Measurements from ENCODE around the gene ESR1. TPM values are rescaled to one million over a fixed set of nuclear protein-coding genes. Genes with fewer than 3 reads are reported as not detected.

Gene ESR1
- total RNA-seq, 6 experiments from 2014 or later, result 1.6 to 59.9 (median 18.6) TPM

GRCh38 chr6:151803743-151804142 is 3.7 kb upstream of the ESR1 start:
- DNase-seq (peak in 1 of 3 donors; percentile 28), ATAC-seq (peak in 2 of 4 donors; percentile 44 to 82)
- Histone ChIP-seq H3K4me1 (peaks cover 0 to 16% (median 2%) of the 10 kb centered on the region in 4 donors), H3K36me3 (no peaks in the 10 kb centered on the region), H3K9me3 (no peaks in the 10 kb centered on the region), H3K27ac (no peak overlapping the region), H3K27me3 (no peaks in the 10 kb centered on the region), H3K4me3 (no peak overlapping the region)
- WGBS (ENCODE audit: insufficient coverage, low coverage, low lambda C conversion rate, missing lambda C conversion rate), result 63% methylated on average over 8 of the region's 9 CpGs
- TF ChIP-seq CTCF (IDR thresholded peaks at IDR 0.05), result no peak
- no peak for TF ChIP-seq POLR2A (IDR thresholded peaks at IDR 0.05)
- intact Hi-C loops (cut with DNase I), result no loop called here

- intact Hi-C loops (cut with DNase I), result no loop called here
- TF ChIP-seq POLR2A (IDR thresholded peaks at IDR 0.05) (no peak), CTCF (IDR thresholded peaks at IDR 0.05) (no peak)
- H3K27me3 ChIP-seq, result no peaks in the 10 kb centered on the region
- no peaks in the 10 kb centered on the region for H3K36me3 ChIP-seq
- H3K9me3 ChIP-seq, result no peaks in the 10 kb centered on the region
- no peak overlapping the region for H3K27ac ChIP-seq
- peaks cover 0 to 16% (median 2%) of the 10 kb centered on the region in 4 donors for H3K4me1 ChIP-seq
- DNase-seq, result no peak
- no peak overlapping the region for H3K4me3 ChIP-seq
- WGBS (ENCODE audit: insufficient coverage, low coverage, low lambda C conversion rate, missing lambda C conversion rate), result 90% methylated on average over 10 of the region's 11 CpGs
- peak in 1 of 4 donors; percentile 8 for ATAC-seq
Observed at GRCh38 chr6:151804585-151805285, 2.7 kb upstream of the ESR1 start.

GRCh38 chr6:151805286-151805840 is 2.1 kb upstream of the ESR1 start:
- intact Hi-C loops (cut with DNase I), result no loop called here
- Histone ChIP-seq H3K27me3 (no peaks in the 10 kb centered on the region), H3K4me1 (peaks cover 0 to 16% (median 2%) of the 10 kb centered on the region in 4 donors), H3K9me3 (no peaks in the 10 kb centered on the region), H3K27ac (peak overlapping the region in 1 of 3 donors; percentile 16), H3K36me3 (no peaks in the 10 kb centered on the region), H3K4me3 (no peak overlapping the region)
- DNase-seq (no peak), ATAC-seq (peak; percentile 41 to 81 (median 50))
- 56% methylated on average over 8 of the region's 11 CpGs for WGBS (ENCODE audit: insufficient coverage, low coverage, low lambda C conversion rate, missing lambda C conversion rate)
- TF ChIP-seq CTCF (IDR thresholded peaks at IDR 0.05) (no peak), POLR2A (IDR thresholded peaks at IDR 0.05) (no peak)

GRCh38 chr6:151806757-151807512 is 547 bp upstream of the ESR1 start:
- ATAC-seq, result peak in 1 of 4 donors; percentile 19
- intact Hi-C loops (cut with DNase I), result no loop called here
- no peak for TF ChIP-seq CTCF (IDR thresholded peaks at IDR 0.05)
- TF ChIP-seq POLR2A (IDR thresholded peaks at IDR 0.05), result no peak
- Histone ChIP-seq H3K36me3 (no peaks in the 10 kb centered on the region), H3K4me1 (peaks cover 0 to 16% (median under 1%) of the 10 kb centered on the region in 4 donors), H3K27me3 (no peaks in the 10 kb centered on the region), H3K4me3 (peak overlapping the region in 2 of 3 donors; percentile 21 to 31), H3K9me3 (no peaks in the 10 kb centered on the region), H3K27ac (no peak overlapping the region)
- WGBS (ENCODE audit: insufficient coverage, low coverage, low lambda C conversion rate, missing lambda C conversion rate), result 35% methylated on average over 15 of the region's 20 CpGs
- no peak for DNase-seq

Data from right lobe of liver (tissue), 6 donors.